GM19395 (cell line): Measurements from ENCODE around the gene PIERCE2.
A peak's percentile ranks its signal among the peaks of the same experiment; 100 is the strongest.
"Not testable (repeated sequence)": the region's sequence is repeated elsewhere in the genome, so short reads cannot be mapped to it uniquely, and the experiment has no call there.

Experiments used
- ATAC-seq: cut with Tn5 transposase; IDR thresholded peaks from one replicate; pipeline ENCODE4 v1.9.1; 2021; ENCODE audit warnings: mild to moderate bottlenecking, moderate library complexity; ENCODE audit not compliant: unreplicated experiment

PIERCE2 gene

DNA sequence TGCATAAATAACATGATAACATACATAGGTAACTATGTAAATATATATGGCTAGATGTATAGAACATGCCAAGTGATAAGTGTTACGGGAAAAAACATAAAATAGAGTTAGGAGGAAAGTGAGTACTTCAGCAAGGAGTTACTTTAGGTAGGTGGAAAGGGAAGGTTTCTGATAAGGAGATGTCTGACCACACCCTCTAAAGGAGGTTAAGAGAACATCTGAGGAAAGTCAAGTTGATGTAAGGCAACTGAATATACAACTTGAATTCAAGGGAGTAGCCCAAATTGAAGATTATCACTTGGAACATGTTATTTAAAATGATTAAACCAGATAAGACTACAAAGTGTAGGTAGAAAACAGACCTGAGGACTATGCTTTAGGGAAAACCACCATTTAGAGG is 13.8 kb downstream of the PIERCE2 start:
- no peak for ATAC-seq

DNA sequence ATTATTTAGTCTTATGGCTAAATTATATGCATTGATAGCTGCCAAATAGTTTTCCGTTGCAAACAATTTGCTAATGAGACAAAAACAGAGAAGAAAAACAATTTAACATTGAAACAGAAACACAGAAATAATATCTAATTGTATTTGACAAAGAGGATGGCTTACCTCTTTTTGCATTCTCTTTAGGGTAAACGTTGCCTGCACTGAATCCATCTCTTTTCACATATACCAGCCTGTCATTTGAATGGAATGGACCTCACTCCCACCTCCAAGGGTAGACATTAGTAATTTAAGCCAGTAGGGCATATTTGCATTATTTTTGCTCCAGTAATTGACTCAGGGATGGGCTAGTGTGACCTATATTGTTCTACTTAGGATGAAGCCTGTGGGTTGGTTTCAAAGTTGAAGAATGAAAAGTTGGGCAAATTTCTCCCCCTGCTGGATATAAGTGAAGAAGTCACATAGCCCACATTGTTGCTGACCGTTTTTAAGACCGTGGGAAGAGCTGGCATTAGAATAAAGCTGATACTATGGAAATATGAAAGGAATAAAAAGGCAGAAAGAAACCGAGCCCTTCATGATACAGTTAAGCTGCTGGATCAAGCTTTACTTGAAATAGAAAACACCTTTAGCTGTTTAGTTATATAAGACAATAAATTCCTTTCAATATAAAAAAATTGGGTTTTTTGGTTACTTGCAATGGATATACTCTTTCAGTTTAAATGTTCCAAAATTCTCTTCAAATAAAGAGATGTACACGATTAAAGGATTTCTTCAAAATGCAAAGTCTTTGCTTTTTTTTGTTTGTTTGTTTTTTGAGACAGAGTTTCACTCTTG is 26.9 kb downstream of the PIERCE2 start:
- ATAC-seq, result peak; percentile 78

DNA sequence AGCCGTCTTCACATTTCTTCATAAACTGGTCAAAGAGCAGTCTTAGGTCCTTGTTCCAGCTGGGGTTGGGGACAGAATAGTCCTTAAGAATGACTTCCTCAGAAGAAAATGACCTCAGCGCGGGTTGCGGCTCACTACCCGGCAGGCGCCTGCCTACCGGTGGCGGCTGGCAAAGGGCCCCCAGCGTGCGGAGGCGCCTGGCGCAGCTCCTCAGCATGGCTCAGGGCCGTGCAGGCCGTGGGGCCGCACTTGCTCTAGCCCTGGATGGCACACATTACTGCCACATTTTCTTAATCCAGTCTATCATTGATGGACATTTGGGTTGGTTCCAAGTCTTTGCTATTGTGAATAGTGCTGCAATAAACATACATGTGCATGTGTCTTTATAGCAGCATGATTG is 34.8 kb downstream of the PIERCE2 start:
- not testable (repeated sequence) for ATAC-seq

DNA sequence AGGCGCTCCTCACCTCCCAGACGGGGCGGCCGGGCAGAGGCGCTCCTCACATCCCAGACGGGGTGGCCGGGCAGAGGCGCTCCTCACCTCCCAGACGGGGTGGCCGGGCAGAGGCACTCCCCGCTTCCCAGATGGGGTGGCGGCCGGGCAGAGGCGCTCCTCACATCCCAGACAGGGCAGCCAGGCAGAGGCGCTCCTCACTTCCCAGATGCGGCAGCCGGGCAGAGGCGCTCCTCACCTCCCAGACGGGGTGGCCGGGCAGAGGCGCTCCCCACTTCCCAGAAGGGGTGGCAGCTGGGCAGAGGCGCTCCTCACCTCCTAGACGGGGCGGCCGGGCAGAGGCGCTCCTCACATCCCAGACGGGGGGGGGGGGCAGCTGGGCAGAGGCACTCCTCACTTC is 37.6 kb downstream of the PIERCE2 start:
- ATAC-seq, result not testable (repeated sequence)

DNA sequence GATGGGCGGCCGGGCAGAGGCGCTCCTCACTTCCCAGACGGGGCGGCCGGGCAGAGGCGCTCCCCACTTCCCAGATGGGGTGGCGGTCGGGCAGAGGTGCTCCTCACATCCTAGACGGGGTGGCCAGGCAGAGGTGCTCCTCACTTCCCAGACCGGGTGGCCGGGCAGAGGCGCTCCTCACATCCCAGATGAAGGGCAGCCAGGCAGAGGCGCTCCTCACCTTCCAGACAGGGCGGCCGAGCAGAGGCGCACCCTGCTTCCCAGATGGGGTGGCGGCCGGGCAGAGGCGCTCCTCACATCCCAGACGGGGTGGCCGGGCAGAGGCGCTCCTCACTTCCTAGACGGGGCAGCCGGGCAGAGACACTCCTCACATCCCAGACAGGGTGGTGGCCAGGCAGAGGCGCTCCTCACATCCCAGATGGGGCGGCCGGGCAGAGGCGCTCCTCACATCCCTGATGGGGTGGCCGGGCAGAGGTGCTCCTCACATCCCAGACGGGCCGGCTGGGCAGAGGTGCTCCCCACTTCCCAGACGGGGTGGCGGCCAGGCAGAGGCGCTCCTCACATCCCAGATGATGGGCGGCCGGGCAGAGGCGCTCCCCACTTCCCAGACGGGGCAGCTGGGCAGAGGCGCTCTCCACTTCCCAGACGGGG is 38.2 kb downstream of the PIERCE2 start:
- not testable (repeated sequence) for ATAC-seq

DNA sequence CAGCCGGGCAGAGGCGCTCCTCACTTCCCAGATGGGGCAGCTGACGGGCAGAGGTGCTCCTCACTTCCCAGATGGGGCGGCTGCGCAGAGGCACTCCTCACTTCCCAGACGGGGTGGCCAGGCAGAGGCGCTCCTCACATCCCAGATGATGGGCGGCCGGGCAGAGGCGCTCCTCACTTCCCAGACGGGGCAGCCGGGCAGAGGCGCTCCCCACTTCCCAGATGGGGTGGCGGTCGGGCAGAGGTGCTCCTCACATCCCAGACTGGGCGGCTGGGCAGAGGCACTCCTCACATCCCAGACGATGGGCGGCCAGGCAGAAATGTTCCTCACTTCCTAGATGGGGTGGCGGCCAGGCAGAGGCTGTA is 38.7 kb downstream of the PIERCE2 start:
- not testable (repeated sequence) for ATAC-seq

DNA sequence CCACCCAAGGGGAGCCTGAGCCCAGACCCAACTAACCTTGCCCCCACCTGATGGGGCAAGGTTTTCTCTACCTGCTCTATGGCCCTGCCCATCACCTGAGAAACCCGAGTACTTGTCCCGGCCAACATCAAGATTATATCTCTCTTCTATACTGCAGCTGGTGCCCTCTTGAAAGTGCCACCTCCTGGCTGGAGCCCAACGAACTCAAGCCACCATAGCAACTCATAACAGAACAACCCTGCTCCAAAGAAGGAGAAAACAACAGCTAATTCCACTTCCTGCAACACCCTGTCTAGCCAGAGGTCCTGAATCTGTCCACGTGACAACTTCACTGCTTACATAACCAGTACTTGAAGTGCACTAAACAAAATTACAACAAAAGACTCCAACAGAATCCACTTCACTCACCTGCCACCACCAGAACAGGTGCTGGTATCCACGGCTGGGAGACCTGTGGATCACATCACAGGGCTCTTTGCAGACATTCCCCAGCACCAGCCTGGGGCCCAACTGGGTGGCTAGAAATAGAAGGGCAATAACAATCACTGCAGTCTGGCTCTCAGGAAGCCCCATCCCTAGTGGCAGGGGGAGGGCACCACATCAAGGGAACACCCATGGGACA is 49.2 kb downstream of the PIERCE2 start:
- ATAC-seq, result no peak

DNA sequence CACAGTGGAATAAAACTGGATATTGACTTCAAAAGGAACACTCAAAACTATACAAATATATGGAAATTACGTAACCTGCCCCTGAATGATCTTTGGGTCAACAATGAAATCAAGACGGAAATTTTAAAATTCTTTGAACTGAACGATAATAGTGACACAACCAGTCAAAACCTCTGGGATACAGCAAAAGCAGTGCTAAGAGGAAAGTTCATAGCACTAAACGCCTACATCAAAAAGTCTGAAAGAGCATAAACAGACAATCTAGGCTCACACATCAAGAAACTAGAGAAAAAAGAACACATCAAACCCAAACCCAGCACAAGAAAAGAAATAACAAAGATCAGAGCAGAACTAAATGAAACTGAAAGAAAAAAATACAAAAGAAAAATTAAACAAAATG is 53.2 kb downstream of the PIERCE2 start:
- ATAC-seq, result no peak

DNA sequence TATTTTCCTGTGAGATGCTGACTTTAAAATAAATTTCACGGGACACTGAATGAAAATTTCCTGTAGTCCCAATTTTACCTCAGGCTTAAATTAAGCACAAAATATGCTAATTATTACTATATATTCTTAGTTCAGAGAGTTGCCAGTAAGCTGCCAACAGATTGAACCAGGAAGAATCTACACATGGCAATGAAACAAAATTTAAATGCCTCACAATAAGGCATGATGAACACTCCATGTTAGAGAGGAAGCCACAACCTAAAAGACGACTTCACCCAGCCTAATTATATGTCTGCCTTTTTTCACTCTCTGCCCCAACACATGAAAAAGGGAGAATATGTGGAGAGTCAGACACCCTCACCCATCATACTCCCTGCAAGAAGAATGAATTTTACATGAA is 60.0 kb downstream of the PIERCE2 start:
- no peak for ATAC-seq
